22Rv1 (cell line): ENCODE results near the gene ZNF507.

Experiments used
- ZFX ChIP-seq: fragments of 450-650 bp; IDR thresholded peaks from 2 replicates; pipeline ENCODE4 v1.6.1; 2017; ENCODE audit warnings: antibody characterized with exemption, borderline replicate concordance
- TF ChIP-seq, protein P1 (sequence below): fragments of 450-650 bp; IDR thresholded peaks from 2 replicates; pipeline ENCODE4 v1.5.1; 2017; ENCODE audit warnings: mild to moderate bottlenecking

DNA sequence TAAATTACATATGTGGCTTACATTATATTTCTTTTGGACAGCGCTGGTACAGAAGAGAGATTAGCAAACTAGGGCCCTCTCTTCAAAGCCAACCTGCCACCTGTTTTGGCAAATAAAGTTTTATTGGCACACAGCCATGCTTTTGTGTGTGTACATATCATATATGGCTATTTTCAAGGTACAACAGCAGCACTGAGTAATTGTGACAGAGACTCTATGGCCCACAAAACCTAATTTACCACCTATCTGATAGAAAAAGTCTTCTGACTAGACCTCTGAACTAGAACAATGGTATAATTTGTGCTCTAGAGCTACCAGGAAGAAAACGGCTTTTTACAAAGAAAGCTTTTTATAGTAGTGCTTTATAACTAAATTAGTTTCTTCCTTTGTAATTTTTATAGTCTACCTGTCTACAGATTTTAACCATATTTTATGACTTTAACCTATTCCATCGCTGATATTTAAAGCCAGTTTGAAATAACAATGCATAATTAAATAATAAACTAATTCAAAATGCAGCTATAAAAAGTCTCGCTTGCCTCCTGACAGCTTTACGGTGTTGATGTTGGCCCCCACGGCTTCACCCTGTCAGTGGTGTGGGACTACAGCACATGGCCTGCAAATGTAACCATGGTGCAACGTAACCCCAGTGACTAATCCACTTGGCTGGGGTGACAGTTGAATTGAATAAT, 42.4 kb downstream of the ZNF507 start:
- no peak for TF ChIP-seq ZFX
- TF ChIP-seq, protein P1, sequence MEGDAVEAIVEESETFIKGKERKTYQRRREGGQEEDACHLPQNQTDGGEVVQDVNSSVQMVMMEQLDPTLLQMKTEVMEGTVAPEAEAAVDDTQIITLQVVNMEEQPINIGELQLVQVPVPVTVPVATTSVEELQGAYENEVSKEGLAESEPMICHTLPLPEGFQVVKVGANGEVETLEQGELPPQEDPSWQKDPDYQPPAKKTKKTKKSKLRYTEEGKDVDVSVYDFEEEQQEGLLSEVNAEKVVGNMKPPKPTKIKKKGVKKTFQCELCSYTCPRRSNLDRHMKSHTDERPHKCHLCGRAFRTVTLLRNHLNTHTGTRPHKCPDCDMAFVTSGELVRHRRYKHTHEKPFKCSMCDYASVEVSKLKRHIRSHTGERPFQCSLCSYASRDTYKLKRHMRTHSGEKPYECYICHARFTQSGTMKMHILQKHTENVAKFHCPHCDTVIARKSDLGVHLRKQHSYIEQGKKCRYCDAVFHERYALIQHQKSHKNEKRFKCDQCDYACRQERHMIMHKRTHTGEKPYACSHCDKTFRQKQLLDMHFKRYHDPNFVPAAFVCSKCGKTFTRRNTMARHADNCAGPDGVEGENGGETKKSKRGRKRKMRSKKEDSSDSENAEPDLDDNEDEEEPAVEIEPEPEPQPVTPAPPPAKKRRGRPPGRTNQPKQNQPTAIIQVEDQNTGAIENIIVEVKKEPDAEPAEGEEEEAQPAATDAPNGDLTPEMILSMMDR: no peak
